ENCODE measurements around the gene ARHGAP26. TPM values are rescaled to one million over a fixed set of nuclear protein-coding genes. Genes with fewer than 3 reads are reported as not detected.
"Not testable (repeated sequence)": the region's sequence is repeated elsewhere in the genome, so short reads cannot be mapped to it uniquely, and the experiment has no call there.

ARHGAP26 gene
- total RNA-seq, 1 donor from 2014 or later: 10.6 TPM

DNA sequence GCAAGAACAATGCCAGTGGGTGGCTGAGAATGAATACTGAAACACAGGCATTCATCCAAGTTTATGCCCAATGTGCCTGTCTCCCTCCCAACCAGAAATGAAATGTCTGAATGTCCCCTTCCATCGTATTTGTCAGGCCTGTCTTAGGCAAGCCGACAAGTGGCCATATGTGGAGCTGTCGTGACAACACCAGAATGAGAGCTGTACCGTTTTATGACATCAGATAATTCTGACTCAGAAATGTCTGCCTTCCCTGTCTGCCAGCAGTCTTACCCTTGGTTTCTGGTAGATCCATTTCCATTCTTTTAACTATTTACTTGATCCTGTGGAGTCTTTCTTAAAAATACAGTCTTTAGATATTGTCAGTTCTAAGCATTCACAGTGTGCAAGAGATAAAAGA lies 421.5 kb downstream of the ARHGAP26 start:
- DNase-seq: no peak

DNA sequence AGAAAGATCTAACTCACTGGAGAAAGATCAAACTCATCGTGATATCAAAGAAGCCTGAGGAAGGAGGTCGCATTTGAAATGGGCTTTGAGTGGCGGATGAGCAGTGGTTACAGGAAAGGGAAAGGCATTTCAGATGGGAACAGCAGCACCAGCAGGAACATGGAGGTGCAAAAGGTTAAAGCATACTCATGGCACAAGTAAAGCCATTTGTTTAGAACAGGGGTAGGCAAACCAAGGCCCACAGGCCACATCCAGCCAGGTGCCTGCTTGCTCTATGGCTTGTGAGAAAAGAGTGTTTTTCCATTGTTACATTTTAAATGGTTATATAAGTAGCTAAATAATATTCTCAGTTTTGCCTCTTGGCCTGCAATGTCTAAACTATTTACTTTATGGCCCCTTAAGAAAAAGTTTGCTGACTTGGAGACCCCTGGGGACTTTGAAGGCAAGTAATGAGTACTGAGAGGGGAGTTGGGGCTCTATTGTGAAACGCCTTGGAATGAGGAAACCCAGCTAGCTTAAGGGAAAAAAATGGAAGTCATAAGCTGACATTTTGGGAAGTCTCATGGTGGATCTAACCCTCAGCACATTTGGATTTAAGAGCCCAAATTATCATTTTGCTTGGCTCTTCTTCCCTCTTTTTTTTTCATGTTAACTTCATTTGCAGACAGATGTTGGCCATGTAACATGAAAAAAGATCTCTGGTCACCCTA lies 422.2 kb downstream of the ARHGAP26 start:
- no peak for DNase-seq

DNA sequence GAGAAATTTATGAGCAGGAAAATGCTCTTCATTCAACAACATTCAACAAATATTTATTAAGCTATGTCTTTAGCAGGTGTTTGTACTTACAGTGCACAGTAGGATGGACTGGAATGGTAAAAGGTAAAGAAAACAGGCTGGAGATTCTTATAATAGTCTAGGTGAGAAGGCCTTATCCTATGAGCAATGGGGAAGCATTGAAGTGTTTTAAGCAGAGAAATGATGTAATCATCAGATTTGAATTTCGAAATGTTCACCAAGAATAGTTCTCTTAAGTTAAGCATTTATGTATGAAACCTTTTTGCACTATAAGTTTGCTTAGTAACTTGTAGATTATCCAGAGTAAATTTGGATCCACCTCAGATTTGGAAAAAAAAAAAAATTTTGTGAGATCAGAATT lies 424.0 kb downstream of the ARHGAP26 start:
- DNase-seq: no peak

DNA sequence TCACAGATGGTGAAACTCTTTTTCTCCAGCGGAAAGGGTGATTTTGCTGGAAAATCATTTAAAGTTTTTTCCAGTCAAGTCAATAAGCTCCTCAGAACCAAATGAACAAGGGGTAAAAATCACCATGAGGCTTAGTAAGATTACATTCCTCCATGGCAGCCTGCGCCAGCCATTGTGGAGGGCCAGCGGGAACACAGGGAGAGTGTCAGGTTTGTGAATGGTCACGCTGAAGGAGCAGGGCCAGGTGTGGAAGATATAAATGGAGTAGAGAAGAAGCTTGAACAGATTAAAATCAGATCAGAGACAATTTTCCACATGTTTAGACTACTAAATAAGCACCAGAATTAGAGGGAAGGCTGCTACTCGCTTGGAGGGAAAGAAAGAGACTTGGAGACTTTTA lies 424.5 kb downstream of the ARHGAP26 start:
- no peak for DNase-seq

DNA sequence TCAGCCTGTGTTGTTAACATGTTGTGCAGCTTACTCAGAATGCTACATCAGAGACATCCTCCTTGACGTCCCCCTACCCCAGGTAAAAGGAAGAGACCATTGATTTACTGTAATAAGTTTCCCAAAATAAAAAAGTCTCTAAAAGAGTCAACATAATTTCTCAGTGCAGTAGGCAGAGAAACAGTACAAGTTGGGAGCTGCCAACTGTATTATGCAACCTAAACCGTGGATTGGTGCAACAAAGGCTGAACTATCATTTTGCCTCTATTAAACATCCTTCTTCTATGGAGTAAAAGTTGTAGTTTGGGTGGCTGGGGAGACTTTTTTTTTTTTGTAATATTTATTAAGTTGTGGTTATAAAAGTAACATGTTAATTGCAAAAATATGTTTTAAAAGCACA lies 425.3 kb downstream of the ARHGAP26 start:
- no peak for DNase-seq

DNA sequence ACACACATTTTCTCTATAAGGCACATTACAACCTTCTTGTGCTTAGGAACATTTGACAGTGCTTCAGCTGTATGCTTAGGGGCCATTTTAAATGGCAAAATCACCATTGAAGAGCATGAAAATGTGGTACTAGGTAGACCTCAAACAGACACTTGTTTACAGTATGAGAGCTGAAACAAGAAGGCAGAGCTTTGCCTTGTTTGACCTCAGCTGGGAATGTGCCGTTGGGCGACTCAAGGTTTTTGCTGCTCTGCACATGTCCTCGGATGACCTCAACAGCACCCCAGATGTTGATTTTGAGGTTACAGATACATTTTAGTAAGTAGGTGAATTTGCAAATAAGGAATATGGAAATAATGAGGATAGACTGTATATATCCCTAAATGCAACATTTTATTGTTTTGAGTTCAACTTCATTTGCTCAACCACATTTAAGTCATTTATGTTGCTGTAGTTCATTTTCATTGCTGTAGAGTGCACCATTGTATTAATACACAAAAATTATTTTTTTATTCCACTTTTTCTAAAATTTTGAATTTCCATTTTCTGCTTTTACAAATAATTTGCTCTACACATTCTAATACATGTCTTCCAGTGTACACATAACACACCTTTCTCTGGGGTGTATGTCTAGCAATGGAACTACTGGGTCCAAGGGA lies 426.6 kb downstream of the ARHGAP26 start:
- no peak for DNase-seq

DNA sequence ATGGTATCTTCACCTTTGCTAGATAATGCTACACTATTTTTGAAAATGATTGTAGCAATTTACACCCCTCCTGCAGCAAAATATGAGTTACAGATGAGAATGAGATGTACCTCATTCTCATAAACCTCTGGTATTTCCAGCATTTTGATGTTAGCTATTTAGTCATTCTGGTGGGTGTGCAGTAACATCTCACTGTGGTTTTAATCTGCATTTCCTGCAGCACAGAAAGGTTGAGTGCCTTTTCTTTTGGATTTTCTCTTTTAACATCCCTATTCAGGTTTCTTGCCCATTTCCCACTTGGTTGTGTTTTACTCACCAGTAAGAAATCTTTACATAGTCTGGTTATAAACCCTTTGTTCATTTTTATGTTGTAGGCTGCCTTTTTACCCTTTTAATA lies 427.1 kb downstream of the ARHGAP26 start:
- DNase-seq: no peak

DNA sequence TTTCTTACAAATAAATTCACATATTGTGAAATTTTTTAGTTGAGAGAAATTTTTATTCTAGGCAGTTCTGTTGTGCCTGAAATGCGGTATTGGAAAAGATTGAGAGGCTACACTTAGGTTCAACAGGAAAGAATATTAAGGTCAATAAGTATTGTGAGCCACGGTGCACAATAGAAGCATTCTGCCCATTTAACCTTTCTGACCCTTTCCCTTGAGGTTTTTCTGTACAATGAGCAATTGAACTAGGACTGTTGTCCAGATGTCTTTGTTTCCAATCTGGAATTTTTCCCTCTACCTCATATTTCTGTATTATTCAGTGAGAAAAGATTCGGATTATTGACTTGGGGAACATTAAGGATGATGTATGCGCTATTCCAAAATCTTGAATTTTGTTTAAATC lies 428.2 kb downstream of the ARHGAP26 start:
- DNase-seq: no peak

DNA sequence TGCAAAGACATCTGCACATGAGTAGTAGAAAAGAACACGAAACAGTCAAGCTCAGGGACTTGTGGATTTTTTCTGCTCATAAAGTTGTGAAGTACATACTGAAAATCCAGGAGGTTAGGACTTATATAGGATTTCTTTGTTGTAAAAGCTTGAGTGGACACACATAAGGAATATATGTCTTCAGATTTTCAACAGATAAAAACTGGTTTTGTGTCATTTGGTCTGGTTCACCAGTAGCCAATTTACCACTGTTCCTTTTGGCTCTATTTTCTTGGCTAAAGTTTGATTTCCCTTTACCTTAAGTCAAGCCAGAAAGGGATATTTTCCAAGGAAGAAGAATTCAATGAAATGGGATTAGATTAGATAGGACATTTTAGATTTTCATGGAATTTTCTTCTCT lies 429.0 kb downstream of the ARHGAP26 start:
- no peak for DNase-seq

DNA sequence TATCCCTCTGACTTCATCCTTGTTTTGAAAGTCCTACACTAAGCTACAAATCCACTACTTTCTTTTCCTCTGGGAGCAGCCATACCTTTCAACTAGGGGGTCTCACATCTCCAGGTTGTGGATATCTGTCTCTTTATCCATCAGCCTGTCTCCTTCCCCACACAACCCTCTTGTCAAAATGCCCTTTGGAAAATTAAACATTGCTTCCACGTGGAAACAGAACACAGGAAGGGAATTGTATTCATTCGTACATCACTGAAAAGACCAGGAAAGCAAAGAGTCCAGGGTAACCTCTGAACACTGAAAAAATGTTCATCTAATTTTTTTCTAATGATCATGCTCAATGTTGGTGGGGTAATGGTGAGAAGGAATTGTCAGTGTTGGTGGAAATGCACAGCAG lies 429.7 kb downstream of the ARHGAP26 start:
- DNase-seq: no peak

DNA sequence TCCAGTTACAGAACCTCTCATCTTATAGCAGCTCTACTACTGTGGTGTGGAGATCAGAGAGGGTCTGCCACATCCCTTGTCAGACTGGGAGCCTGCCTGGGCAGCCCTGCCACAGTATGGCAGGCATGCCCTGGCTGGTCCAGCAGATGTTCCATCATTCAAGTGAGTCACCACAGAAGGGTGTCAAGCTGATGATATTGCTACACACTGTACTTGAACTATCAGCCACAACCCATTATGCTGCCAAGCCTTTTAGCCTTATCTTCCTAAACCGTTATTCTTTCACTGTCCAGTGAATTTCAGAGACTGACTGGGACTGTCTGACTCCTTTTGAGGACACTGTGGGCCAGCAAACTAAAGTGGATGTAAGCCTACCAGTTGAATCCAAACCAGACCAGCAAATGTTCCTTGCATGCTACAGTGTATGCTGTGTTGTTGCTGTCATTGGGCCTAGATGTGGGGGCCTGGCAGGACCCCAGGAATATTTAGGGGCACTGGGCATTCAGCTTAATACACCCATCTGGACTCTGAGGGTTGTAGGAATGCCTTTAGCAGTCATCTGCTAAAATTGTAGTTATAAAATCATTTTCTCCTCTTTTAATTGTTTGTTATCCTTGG lies 430.7 kb downstream of the ARHGAP26 start:
- DNase-seq: no peak

DNA sequence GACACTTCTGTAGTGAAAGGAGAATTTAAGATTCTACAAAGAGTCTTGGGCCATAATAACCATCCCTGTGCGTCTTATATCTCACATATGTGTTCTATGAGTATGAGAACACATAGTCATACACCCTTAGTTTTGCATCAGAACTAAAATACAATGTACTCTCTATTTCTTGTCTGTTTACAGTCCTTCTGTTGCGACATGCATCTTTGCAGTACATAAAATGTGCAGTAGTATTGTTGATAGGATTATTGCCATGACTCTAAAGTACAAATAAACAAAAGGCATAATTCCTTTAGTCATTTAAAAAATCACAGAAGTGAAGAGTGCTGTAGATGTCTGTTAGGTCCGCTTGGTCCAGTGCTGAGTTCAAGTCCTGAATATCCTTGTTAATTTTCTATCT lies 431.4 kb downstream of the ARHGAP26 start:
- no peak for DNase-seq

DNA sequence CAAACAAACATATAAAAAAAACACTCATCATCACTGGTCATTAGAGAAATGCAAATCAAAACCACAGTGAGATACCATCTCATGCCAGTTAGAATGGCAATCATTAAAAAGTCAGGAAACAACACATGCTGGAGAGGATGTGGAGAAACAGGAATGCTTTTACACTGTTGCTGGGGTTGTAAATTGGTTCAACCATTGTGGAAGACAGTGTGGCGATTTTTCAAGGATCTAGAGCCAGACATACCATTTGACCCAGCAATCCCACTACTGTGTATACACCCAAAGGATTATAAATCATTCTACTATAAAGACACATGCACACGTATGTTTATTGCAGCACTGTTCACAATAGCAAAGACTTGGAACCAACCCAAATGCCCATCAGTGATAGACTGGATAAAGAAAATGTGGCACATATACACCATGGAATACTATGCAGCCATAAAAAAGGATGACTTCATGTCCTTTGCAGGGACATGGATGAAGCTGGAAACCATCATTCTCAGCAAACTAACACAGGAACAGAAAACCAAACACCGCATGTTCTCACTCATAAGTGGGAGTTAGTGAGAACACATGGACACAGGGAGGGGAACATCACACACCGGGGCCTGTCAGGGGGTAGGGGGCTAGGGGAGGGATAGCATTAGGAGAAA lies 433.3 kb downstream of the ARHGAP26 start:
- not testable (repeated sequence) for DNase-seq

DNA sequence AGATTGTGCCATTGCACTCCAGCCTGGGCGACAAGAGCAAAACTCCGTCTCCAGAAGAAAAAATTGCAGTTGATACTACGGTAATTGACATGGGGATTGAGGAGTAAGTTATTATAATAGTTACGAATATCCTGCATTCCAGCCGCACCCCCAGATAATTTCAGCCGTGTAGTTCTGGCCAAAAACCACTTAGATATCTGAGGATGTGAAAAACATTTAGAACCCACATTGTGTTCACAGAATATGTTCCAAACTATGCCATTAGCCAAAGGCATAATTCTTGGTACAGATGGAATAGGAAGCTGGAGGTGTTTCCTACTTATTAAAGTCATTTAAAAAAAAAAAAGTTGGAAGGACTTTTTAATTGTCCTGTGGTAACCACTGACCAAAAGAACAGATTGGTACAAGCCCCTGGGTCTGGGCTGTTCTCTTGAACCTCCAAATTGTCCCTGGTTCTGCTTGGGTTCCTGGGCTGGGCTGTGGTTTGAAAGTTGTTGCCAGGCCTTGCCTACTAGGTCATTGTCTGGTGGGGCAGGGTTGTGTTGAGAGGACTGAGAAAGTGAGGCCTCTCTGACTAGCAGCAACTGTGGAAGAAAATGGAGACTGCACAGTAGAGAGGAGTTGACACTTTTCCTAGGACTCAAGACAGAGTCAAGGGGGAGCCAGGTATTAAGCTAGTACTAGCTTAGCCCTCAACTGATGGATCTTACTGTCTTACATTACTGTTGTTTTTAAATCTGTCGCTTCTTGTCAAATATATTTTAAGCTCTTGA lies 434.5 kb downstream of the ARHGAP26 start:
- DNase-seq: no peak

DNA sequence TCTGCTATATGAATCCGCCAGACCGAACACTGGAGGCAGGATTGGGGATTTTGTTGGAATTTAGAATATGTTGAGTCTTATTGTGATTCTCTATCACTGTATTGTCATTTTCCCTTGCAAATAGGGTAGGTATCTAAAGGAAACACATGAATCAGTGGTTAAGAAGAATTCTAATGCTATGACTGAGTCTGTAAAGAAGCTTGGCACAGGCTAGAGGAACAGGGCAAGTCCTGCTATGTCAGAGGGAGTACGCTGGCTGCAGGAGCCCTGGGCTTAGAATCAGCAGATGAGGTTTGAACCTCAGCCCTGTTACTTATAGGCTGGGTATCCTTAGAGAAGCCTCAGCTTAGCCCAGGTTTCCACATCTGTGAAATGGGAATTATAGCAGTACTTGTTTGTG lies 435.2 kb downstream of the ARHGAP26 start:
- DNase-seq: no peak

DNA sequence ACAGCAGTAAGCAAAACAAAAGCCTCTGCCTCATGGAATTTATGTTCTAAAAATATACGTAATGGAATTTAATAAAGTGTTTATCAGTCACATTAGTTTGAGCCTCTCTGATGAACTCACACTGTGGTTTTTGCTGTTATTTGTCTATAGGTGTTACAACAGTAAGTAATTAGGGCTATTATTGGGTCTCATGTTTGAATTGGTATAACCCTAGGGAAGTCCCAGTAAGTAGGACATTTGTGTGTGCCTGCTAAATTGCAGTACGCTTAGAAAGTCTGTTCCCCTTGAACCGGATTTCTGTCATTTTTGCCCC lies 435.7 kb downstream of the ARHGAP26 start:
- DNase-seq: no peak

DNA sequence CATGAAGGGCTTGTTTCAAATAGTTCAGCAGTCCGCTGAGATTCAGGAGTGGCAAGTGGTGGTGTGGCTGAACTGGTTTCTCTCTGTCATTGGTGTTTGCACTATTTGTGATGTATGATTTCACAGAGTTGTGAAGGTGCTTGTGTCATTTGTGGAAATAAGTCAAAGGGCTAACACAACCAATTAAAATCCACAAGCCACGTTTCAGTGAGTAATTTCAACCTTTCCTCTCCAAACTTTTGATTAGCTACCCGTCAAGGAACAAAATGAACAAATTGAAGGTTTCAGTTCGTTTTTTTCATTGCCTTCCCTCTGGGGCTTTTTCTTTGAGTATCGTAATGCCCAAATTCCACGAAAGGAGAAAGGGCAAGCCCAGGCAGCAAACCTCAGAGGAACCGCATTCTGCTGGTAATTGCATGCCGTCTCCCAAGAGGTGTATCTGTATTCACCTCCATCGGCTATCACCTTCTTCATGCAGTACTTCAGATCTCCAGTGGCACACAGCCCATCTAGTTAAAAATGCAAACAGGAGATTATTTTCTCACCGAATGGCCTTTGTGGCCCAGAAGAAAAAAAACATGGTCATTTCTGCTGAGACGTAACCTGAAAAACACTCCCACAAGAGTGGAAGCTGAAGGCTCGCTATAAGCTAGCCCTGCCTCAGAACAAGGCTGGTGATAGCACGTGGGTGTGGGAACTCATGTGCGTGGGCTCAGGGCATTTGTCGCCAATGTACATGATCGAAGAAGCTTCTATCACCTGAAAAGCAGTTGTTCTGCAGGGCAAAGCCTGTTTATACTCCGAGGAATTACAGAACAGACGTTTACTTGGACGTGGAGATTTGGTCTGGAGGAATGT lies 436.2 kb downstream of the ARHGAP26 start:
- DNase-seq: no peak

DNA sequence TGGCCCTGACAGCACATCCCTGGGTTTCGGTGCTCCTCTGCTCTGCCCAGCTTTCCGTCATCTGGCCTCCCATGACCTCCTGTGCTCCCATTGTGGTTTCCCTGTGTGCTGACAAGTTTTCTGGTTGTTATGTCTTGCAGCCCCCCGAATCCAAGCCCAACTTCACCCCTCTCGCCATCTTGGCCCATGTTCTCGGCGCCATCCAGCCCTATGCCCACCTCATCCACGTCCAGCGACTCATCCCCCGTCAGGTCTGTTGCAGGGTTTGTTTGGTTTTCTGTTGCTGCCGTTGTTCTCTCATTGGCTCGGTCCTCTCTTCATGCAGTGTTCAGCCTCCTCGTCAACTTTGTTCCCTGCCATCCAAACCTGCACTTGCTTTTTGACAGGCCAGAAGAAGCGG lies 436.9 kb downstream of the ARHGAP26 start:
- DNase-seq: no peak

DNA sequence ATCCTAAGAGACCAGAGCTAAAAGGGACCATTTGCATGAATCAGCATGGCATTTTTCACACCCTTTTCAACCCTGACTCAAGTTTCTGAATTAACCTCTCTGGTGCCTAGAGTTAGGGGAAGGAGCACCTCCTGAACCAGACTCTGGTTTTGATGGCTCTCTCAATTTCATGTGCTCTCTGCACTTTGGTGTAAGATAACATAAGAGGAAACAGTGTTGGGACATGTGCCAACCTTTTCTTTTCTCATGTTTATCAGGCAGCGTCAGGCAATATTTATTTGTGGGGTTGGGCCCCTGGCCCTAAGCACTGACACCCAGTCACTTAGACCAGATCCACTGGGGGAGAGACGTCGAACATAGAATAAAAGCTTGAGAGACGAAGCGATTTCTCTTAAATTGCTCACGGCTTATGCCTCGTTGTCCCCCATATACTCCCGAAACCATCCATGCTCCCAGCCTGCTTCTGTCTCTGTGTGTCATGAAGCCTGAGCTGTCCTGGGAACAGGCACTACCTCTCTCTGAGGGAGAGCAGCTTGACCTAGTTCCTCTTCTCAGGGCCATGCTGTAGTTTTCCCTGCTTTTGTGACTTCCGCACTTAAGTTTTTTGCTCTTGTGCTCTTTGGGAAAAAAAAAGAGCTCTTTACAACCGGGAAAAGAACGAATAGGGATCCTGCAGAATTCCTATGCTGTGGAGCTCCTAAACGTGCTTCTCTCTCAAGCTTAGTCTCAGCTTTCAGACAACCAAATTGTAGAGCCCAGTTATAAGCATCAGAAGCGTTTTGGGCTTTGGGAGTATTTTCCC lies 437.6 kb downstream of the ARHGAP26 start:
- no peak for DNase-seq

DNA sequence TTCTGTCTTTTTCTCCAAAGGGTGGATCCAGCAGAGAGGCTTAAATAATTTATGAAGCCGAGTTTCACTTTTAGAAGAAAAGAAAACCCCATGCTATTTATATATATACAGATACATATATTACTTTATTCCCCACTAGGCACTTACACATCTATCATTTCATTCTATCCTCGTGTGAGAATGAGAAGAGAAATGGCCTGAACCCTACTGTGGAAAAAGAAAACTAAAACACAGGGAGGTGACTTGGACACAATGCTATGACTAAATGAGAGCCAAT lies 438.1 kb downstream of the ARHGAP26 start:
- no peak for DNase-seq
